ENCODE data around the gene PFDN4. TPM values are rescaled to one million over a fixed set of nuclear protein-coding genes. Genes with fewer than 3 reads are reported as not detected.
"Not testable (repeated sequence)": the region's sequence is repeated elsewhere in the genome, so short reads cannot be mapped to it uniquely, and the experiment has no call there.

The PFDN4 gene
- total and polyA plus RNA-seq, 3 experiments from 2014 or later: 37.1 to 42.5 (median 41.3) TPM

GRCh38 chr20:54248705-54249104 is 40.8 kb downstream of the PFDN4 start:
- H3K36me3 Mint-ChIP-seq; H3K4me1 ChIP-seq (ENCODE audit: insufficient read depth, low read length); H3K36me3 ChIP-seq (ENCODE audit: insufficient read depth, low read length); H3K4me3 ChIP-seq (ENCODE audit: low read length); DNase-seq; POLR2A ChIA-PET; H3K4me3 Mint-ChIP-seq; H3K27me3 ChIP-seq (ENCODE audit: insufficient read depth, low read length, poor library complexity, severe bottlenecking); CTCF ChIA-PET; H3K9me3 Mint-ChIP-seq; H3K9me3 ChIP-seq (ENCODE audit: low read length); H3K27me3 Mint-ChIP-seq; H3K27ac ChIP-seq (ENCODE audit: low read depth, low read length); H3K4me1 Mint-ChIP-seq; H3K27ac Mint-ChIP-seq: not testable (repeated sequence)

- Mint-ChIP-seq H3K4me1 (no peaks in the 10 kb centered on the region), H3K36me3 (peaks cover 0 to 3% (median 1%) of the 10 kb centered on the region in 3 donors), H3K4me3 (no peak overlapping the region), H3K9me3 (peaks cover 0 to 9% (median 0%) of the 10 kb centered on the region in 5 donors), H3K27ac (no peak overlapping the region), H3K27me3 (peaks cover 0 to 4% of the 10 kb centered on the region in 2 donors)
- no peak for DNase-seq
- no peaks in the 10 kb centered on the region for H3K4me1 ChIP-seq (ENCODE audit: insufficient read depth, low read length)
- H3K4me3 ChIP-seq (ENCODE audit: low read length): no peak overlapping the region
- H3K9me3 ChIP-seq (ENCODE audit: low read length): no peaks in the 10 kb centered on the region
- H3K27ac ChIP-seq (ENCODE audit: low read depth, low read length): no peak overlapping the region
- ChIA-PET POLR2A (no interaction called here), CTCF (no interaction called here)
- no peaks in the 10 kb centered on the region for H3K36me3 ChIP-seq (ENCODE audit: insufficient read depth, low read length)
- H3K27me3 ChIP-seq (ENCODE audit: insufficient read depth, low read length, poor library complexity, severe bottlenecking): no peaks in the 10 kb centered on the region
These were observed 42.8 kb downstream of the PFDN4 start for GRCh38 chr20:54250691-54251090.

- ChIA-PET CTCF (no interaction called here), POLR2A (no interaction called here)
These were observed 43.2 kb downstream of the PFDN4 start for GRCh38 chr20:54251096-54251495.

GRCh38 chr20:54254596-54254995 is 46.7 kb downstream of the PFDN4 start:
- no peak overlapping the region for H3K27ac Mint-ChIP-seq
- Histone ChIP-seq H3K9me3 (ENCODE audit: low read length) (no peaks in the 10 kb centered on the region), H3K27me3 (ENCODE audit: insufficient read depth, low read length, poor library complexity, severe bottlenecking) (no peaks in the 10 kb centered on the region), H3K27ac (ENCODE audit: low read depth, low read length) (no peak overlapping the region), H3K4me3 (ENCODE audit: low read length) (no peak overlapping the region), H3K4me1 (ENCODE audit: insufficient read depth, low read length) (no peaks in the 10 kb centered on the region), H3K36me3 (ENCODE audit: insufficient read depth, low read length) (no peaks in the 10 kb centered on the region)
- H3K27me3 Mint-ChIP-seq: peaks cover 0 to 13% of the 10 kb centered on the region in 2 donors
- H3K9me3 Mint-ChIP-seq: peaks cover 0 to 4% (median 0%) of the 10 kb centered on the region in 5 donors
- ChIA-PET CTCF (no interaction called here), POLR2A (no interaction called here)
- no peak overlapping the region for H3K4me3 Mint-ChIP-seq
- no peaks in the 10 kb centered on the region for H3K4me1 Mint-ChIP-seq
- no peak for DNase-seq
- no peaks in the 10 kb centered on the region for H3K36me3 Mint-ChIP-seq

More at GRCh38 chr20:54251096-54251495, 43.2 kb downstream of the PFDN4 start:
- no peaks in the 10 kb centered on the region for H3K4me1 Mint-ChIP-seq
- DNase-seq: no peak
- peak overlapping the region in 1 of 7 donors; percentile 46 for H3K4me3 Mint-ChIP-seq
- Histone ChIP-seq H3K27ac (ENCODE audit: low read depth, low read length) (no peak overlapping the region), H3K36me3 (ENCODE audit: insufficient read depth, low read length) (no peaks in the 10 kb centered on the region), H3K4me1 (ENCODE audit: insufficient read depth, low read length) (no peaks in the 10 kb centered on the region), H3K4me3 (ENCODE audit: low read length) (no peak overlapping the region), H3K9me3 (ENCODE audit: low read length) (no peaks in the 10 kb centered on the region), H3K27me3 (ENCODE audit: insufficient read depth, low read length, poor library complexity, severe bottlenecking) (no peaks in the 10 kb centered on the region)
- no peak overlapping the region for H3K27ac Mint-ChIP-seq
- H3K36me3 Mint-ChIP-seq: peaks cover 0 to 3% (median 1%) of the 10 kb centered on the region in 3 donors
- H3K27me3 Mint-ChIP-seq: peaks cover 0 to 5% of the 10 kb centered on the region in 2 donors
- H3K9me3 Mint-ChIP-seq: peaks cover 0 to 9% (median 0%) of the 10 kb centered on the region in 5 donors

GRCh38 chr20:54255157-54255556 is 47.3 kb downstream of the PFDN4 start:
- POLR2A ChIA-PET: no interaction called here
- H3K27ac Mint-ChIP-seq: no peak overlapping the region
- H3K4me3 Mint-ChIP-seq: no peak overlapping the region
- H3K9me3 ChIP-seq (ENCODE audit: low read length): no peaks in the 10 kb centered on the region
- no peaks in the 10 kb centered on the region for H3K4me1 ChIP-seq (ENCODE audit: insufficient read depth, low read length)
- H3K27me3 ChIP-seq (ENCODE audit: insufficient read depth, low read length, poor library complexity, severe bottlenecking): no peaks in the 10 kb centered on the region
- H3K4me1 Mint-ChIP-seq: no peaks in the 10 kb centered on the region
- H3K9me3 Mint-ChIP-seq: peaks cover 0 to 4% (median 0%) of the 10 kb centered on the region in 5 donors
- CTCF ChIA-PET: no interaction called here
- peaks cover 0 to 15% of the 10 kb centered on the region in 2 donors for H3K27me3 Mint-ChIP-seq
- no peaks in the 10 kb centered on the region for H3K36me3 ChIP-seq (ENCODE audit: insufficient read depth, low read length)
- no peak overlapping the region for H3K4me3 ChIP-seq (ENCODE audit: low read length)
- H3K27ac ChIP-seq (ENCODE audit: low read depth, low read length): no peak overlapping the region
- no peak for DNase-seq
- H3K36me3 Mint-ChIP-seq: no peaks in the 10 kb centered on the region

- ChIA-PET POLR2A (no interaction called here), CTCF (no interaction called here)
- no peaks in the 10 kb centered on the region for H3K27me3 ChIP-seq (ENCODE audit: insufficient read depth, low read length, poor library complexity, severe bottlenecking)
These were observed 48.3 kb downstream of the PFDN4 start for GRCh38 chr20:54256202-54256601.

GRCh38 chr20:54257071-54257816 is 49.4 kb downstream of the PFDN4 start:
- DNase-seq: no peak

More at GRCh38 chr20:54256202-54256601, 48.3 kb downstream of the PFDN4 start:
- Mint-ChIP-seq H3K27ac (no peak overlapping the region), H3K9me3 (peaks cover 0 to under 1% (median 0%) of the 10 kb centered on the region in 5 donors), H3K27me3 (peaks cover 0 to 19% of the 10 kb centered on the region in 2 donors), H3K36me3 (no peaks in the 10 kb centered on the region), H3K4me1 (no peaks in the 10 kb centered on the region), H3K4me3 (no peak overlapping the region)
- H3K4me1 ChIP-seq (ENCODE audit: insufficient read depth, low read length): no peaks in the 10 kb centered on the region
- no peak for DNase-seq
- H3K36me3 ChIP-seq (ENCODE audit: insufficient read depth, low read length): no peaks in the 10 kb centered on the region
- no peak overlapping the region for H3K4me3 ChIP-seq (ENCODE audit: low read length)
- no peaks in the 10 kb centered on the region for H3K9me3 ChIP-seq (ENCODE audit: low read length)
- no peak overlapping the region for H3K27ac ChIP-seq (ENCODE audit: low read depth, low read length)

GRCh38 chr20:54260116-54260515 is 52.2 kb downstream of the PFDN4 start:
- H3K4me1 ChIP-seq (ENCODE audit: insufficient read depth, low read length): no peaks in the 10 kb centered on the region
- H3K9me3 Mint-ChIP-seq: no peaks in the 10 kb centered on the region
- H3K27me3 ChIP-seq (ENCODE audit: insufficient read depth, low read length, poor library complexity, severe bottlenecking): no peaks in the 10 kb centered on the region
- no peaks in the 10 kb centered on the region for H3K9me3 ChIP-seq (ENCODE audit: low read length)
- no peaks in the 10 kb centered on the region for H3K36me3 ChIP-seq (ENCODE audit: insufficient read depth, low read length)
- H3K4me1 Mint-ChIP-seq: no peaks in the 10 kb centered on the region
- ChIA-PET CTCF (no interaction called here), POLR2A (no interaction called here)
- no peak overlapping the region for H3K4me3 Mint-ChIP-seq
- no peak overlapping the region for H3K4me3 ChIP-seq (ENCODE audit: low read length)
- DNase-seq: no peak
- H3K36me3 Mint-ChIP-seq: no peaks in the 10 kb centered on the region
- no peak overlapping the region for H3K27ac ChIP-seq (ENCODE audit: low read depth, low read length)
- no peak overlapping the region for H3K27ac Mint-ChIP-seq
- peaks cover 0 to 50% of the 10 kb centered on the region in 2 donors for H3K27me3 Mint-ChIP-seq

More at GRCh38 chr20:54257071-54257816, 49.4 kb downstream of the PFDN4 start:
- Histone ChIP-seq H3K4me1 (ENCODE audit: insufficient read depth, low read length) (no peaks in the 10 kb centered on the region), H3K27me3 (ENCODE audit: insufficient read depth, low read length, poor library complexity, severe bottlenecking) (no peaks in the 10 kb centered on the region), H3K4me3 (ENCODE audit: low read length) (no peak overlapping the region), H3K27ac (ENCODE audit: low read depth, low read length) (no peak overlapping the region), H3K36me3 (ENCODE audit: insufficient read depth, low read length) (no peaks in the 10 kb centered on the region), H3K9me3 (ENCODE audit: low read length) (no peaks in the 10 kb centered on the region)
- ChIA-PET CTCF (no interaction called here), POLR2A (no interaction called here)
- Mint-ChIP-seq H3K27ac (no peak overlapping the region), H3K36me3 (no peaks in the 10 kb centered on the region), H3K27me3 (peaks cover 0 to 24% of the 10 kb centered on the region in 2 donors), H3K4me1 (no peaks in the 10 kb centered on the region), H3K4me3 (no peak overlapping the region), H3K9me3 (no peaks in the 10 kb centered on the region)

Data from CD8-positive, alpha-beta memory T cell (primary cell).